Measurements from ENCODE around the gene ZSCAN31. TPM values are rescaled to one million over a fixed set of nuclear protein-coding genes. Genes with fewer than 3 reads are reported as not detected.

The ZSCAN31 gene
- total and polyA plus RNA-seq, 9 of the 15 experiments (the other 6 are each of a cell fraction or from before 2014, with no cell fraction given): 3.9 to 12.1 (median 7.0) TPM

DNA sequence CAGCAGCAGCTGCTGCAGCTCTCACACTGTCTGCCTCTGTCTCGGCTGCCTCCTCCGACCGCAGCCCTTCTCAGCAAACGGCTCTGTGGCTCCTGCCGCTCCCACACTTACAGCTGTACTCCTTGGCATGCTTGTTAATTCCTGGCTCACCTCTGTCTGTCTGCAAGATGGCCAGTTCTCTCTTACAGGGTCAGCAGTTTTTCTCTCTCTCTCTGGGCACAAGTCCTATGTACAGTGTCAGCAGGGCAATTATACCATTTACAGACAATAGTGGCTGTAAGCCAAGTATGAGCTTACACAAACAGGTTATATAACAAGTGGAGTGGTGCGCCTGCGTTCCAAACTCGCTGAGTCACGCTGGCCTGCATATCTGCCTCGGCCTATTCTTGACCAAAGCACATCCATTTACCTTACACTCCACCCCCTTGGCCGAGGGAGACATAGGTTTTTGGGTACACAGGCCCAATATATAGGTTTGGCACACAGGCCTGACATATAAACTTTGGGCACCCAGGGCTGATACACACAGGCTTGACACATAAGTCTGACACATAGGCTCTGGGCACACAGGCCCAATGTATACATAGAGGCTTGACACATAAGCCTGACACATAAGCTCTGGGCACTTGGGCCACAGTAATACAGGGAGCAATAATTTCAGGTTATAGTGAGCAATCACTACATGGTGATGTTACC, 18.2 kb upstream of the ZSCAN31 start (continued):
- TF ChIP-seq, protein P1, sequence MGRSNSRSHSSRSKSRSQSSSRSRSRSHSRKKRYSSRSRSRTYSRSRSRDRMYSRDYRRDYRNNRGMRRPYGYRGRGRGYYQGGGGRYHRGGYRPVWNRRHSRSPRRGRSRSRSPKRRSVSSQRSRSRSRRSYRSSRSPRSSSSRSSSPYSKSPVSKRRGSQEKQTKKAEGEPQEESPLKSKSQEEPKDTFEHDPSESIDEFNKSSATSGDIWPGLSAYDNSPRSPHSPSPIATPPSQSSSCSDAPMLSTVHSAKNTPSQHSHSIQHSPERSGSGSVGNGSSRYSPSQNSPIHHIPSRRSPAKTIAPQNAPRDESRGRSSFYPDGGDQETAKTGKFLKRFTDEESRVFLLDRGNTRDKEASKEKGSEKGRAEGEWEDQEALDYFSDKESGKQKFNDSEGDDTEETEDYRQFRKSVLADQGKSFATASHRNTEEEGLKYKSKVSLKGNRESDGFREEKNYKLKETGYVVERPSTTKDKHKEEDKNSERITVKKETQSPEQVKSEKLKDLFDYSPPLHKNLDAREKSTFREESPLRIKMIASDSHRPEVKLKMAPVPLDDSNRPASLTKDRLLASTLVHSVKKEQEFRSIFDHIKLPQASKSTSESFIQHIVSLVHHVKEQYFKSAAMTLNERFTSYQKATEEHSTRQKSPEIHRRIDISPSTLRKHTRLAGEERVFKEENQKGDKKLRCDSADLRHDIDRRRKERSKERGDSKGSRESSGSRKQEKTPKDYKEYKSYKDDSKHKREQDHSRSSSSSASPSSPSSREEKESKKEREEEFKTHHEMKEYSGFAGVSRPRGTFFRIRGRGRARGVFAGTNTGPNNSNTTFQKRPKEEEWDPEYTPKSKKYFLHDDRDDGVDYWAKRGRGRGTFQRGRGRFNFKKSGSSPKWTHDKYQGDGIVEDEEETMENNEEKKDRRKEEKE (IDR thresholded peaks at IDR 0.05; ENCODE audit: borderline replicate concordance in 1 of 2, control insufficient read depth in 1 of 2, low read depth in 2 of 2, low read length in 1 of 2): no peak
- TF ChIP-seq TAL1 (IDR thresholded peaks at IDR 0.05): no peak
- TF ChIP-seq KLF16 (IDR thresholded peaks at IDR 0.05): no peak
- TF ChIP-seq, protein P2, sequence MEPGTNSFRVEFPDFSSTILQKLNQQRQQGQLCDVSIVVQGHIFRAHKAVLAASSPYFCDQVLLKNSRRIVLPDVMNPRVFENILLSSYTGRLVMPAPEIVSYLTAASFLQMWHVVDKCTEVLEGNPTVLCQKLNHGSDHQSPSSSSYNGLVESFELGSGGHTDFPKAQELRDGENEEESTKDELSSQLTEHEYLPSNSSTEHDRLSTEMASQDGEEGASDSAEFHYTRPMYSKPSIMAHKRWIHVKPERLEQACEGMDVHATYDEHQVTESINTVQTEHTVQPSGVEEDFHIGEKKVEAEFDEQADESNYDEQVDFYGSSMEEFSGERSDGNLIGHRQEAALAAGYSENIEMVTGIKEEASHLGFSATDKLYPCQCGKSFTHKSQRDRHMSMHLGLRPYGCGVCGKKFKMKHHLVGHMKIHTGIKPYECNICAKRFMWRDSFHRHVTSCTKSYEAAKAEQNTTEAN (CRISPR knock-in tag; IDR thresholded peaks at IDR 0.05): no peak
- TF ChIP-seq, protein P3, sequence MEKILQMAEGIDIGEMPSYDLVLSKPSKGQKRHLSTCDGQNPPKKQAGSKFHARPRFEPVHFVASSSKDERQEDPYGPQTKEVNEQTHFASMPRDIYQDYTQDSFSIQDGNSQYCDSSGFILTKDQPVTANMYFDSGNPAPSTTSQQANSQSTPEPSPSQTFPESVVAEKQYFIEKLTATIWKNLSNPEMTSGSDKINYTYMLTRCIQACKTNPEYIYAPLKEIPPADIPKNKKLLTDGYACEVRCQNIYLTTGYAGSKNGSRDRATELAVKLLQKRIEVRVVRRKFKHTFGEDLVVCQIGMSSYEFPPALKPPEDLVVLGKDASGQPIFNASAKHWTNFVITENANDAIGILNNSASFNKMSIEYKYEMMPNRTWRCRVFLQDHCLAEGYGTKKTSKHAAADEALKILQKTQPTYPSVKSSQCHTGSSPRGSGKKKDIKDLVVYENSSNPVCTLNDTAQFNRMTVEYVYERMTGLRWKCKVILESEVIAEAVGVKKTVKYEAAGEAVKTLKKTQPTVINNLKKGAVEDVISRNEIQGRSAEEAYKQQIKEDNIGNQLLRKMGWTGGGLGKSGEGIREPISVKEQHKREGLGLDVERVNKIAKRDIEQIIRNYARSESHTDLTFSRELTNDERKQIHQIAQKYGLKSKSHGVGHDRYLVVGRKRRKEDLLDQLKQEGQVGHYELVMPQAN (IDR thresholded peaks at IDR 0.05; ENCODE audit: borderline replicate concordance): no peak
- TF ChIP-seq POLR2H (tag; IDR thresholded peaks at IDR 0.05; ENCODE audit: low read depth): no peak
- no peak; a peak in 1 of 4 replicates for TF ChIP-seq ARNT (IDR thresholded peaks at IDR 0.05)
- TF ChIP-seq RFX1 (IDR thresholded peaks at IDR 0.05): no peak
- TF ChIP-seq ZNF197 (CRISPR knock-in tag; IDR thresholded peaks at IDR 0.05; ENCODE audit: low read depth): peak; percentile 99
- no peak for TF ChIP-seq SIN3B (IDR thresholded peaks at IDR 0.05; ENCODE audit: low read depth)
- no peak for TF ChIP-seq WHSC1 (IDR thresholded peaks at IDR 0.05; ENCODE audit: low read length)
- TF ChIP-seq HNRNPL (IDR thresholded peaks at IDR 0.05; ENCODE audit: low read depth, low read length): no peak
- TF ChIP-seq NFXL1 (CRISPR knock-in tag; IDR thresholded peaks at IDR 0.05): peak; percentile 97
- TF ChIP-seq FOS (IDR thresholded peaks at IDR 0.05; ENCODE audit: extremely low read depth, insufficient read length): no peak
- TF ChIP-seq ZNF282 (CRISPR knock-in tag; IDR thresholded peaks at IDR 0.05): no peak
- TF ChIP-seq, protein P4, sequence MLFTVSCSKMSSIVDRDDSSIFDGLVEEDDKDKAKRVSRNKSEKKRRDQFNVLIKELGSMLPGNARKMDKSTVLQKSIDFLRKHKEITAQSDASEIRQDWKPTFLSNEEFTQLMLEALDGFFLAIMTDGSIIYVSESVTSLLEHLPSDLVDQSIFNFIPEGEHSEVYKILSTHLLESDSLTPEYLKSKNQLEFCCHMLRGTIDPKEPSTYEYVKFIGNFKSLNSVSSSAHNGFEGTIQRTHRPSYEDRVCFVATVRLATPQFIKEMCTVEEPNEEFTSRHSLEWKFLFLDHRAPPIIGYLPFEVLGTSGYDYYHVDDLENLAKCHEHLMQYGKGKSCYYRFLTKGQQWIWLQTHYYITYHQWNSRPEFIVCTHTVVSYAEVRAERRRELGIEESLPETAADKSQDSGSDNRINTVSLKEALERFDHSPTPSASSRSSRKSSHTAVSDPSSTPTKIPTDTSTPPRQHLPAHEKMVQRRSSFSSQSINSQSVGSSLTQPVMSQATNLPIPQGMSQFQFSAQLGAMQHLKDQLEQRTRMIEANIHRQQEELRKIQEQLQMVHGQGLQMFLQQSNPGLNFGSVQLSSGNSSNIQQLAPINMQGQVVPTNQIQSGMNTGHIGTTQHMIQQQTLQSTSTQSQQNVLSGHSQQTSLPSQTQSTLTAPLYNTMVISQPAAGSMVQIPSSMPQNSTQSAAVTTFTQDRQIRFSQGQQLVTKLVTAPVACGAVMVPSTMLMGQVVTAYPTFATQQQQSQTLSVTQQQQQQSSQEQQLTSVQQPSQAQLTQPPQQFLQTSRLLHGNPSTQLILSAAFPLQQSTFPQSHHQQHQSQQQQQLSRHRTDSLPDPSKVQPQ (CRISPR knock-in tag; IDR thresholded peaks at IDR 0.05; ENCODE audit: borderline replicate concordance): peak; percentile 87; the same call in 1 of the 2 replicates
- TF ChIP-seq ZNF12 (CRISPR knock-in tag; IDR thresholded peaks at IDR 0.05): no peak
- peak; percentile 97 for TF ChIP-seq IFI16 (CRISPR knock-in tag; IDR thresholded peaks at IDR 0.05)
- TF ChIP-seq RCOR1 (IDR thresholded peaks at IDR 0.05; ENCODE audit: borderline replicate concordance in 1 of 2, low read depth in 2 of 2, low read length in 2 of 2): peak; percentile 40 to 79; a peak in 1 of 4 replicates

All from K562 (cell line).